Stimulated activated CD4-positive, alpha-beta T cell treated with anti-CD3 and anti-CD28 coated beads, Interleukin-4, amount 100 ng/mL, for 48 hours (primary cell): Measurements from ENCODE around the gene CARNS1.

ENCODE experiments used
- DNase-seq, 2 donors: peaks; one replicate each; pipeline ENCODE4 v3.0.0-alpha.2; 2020; ENCODE audit warnings: low read depth in 2 of 2

Gene CARNS1, protein sequence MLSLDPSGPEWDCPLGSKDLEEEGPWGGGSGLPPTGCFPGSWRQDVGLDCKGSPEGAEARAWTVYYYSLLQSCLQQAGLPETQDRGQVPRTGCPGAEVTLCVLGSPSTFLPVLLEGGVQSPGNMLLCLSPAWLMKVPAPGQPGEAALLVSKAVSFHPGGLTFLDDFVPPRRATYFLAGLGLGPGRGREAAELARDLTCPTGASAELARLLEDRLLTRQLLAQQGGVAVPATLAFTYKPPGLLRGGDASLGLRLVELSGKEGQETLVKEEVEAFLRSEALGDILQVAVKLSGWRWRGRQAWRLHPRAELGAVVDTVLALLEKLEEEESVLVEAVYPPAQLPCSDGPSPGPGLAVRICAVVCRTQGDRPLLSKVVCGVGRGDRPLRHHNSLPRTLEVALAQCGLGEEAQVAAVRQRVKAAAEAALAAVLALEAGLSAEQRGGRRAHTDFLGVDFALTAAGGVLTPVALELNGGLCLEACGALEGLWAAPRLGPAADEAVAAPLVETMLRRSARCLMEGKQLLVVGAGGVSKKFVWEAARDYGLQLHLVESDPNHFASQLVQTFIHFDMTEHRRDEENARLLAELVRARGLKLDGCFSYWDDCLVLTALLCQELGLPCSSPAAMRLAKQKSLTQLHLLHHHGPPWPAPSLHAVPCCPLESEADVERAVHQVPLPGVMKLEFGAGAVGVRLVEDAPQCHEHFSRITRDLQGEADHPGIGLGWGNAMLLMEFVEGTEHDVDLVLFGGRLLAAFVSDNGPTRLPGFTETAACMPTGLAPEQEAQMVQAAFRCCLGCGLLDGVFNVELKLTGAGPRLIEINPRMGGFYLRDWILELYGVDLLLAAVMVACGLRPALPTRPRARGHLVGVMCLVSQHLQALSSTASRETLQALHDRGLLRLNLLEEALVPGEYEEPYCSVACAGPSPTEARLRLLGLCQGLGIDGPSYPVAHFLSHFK

DNA sequence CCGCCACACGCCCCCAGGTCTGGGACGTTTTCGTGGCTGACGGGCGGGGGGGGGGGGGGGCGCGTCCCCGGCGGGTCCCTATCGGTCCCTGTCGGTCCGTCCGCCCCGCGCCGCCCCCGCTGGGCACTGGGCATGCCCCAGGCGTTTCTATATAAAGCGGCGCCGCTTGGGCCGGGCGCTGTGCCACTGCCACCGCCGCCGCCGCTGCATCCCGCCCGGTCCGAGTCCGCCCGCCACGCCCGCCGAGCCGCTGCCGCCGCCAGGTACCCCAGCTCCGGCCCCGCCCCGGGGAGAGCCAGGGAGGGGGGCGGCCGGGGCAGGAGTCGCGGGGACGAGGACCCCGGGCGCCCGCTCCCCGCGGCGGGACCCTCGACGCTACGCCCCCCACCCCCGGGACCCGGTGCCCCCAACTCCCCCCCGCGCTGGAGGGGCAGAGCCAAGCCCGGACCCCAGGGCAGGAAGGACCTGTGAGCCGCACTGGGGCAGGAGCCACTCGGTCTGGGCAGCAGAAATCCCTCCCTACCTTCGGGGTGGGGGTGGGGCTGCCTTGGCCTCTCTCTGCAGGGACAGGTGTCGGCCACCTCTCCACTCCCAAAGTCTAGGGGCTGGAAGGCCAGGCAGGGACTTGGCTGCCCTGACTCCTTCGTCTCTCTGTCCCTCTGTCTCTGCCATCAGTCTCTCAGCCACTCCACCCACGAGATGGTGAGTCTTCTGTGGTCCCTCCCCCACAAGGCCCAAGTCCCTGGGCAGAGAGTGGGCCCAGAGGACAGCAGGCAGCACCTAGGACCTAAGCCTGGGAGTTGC is at the start of gene CARNS1:
TSS of gene CARNS1 (plus strand) at position 178 of the 804 bp plus-strand sequence. CDS start at position 700, 522 bp downstream.
- DNase-seq, result no peak

DNA sequence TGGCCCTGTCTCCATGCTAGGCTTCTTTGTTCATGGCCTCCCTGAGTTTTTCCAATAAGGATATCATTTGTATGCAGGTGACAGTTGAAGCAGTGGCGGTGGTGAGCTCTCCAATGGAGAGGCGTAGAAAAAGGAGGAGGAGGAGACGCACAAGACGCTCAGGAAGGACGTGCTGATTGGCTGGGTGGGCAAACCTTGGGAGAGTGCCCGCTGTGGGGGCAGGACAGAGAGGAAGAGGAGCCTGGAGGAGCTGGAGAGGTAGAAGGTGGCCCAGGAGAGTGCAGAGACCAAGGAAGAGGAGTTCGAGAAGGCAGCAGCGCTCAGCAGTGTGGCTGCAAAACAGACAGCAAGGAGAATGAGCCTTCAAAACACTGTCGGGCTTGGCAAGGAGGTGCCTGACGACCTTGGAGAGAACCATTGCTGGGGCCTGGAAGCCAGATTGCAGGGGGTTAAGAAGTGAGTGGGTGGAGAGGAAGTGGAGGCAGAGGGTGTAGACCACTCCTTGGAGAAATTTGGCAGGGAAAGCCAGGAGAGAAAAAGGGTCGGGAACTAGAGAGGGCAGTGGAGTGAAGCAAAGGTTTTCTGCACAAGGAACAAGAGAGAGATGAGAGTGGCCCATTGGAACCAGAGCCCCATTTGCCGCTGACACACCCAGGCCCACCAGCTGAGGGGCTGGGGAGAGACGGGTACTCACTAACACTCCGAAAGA is 49.6 kb upstream of the CARNS1 start:
- DNase-seq, result no peak

DNA sequence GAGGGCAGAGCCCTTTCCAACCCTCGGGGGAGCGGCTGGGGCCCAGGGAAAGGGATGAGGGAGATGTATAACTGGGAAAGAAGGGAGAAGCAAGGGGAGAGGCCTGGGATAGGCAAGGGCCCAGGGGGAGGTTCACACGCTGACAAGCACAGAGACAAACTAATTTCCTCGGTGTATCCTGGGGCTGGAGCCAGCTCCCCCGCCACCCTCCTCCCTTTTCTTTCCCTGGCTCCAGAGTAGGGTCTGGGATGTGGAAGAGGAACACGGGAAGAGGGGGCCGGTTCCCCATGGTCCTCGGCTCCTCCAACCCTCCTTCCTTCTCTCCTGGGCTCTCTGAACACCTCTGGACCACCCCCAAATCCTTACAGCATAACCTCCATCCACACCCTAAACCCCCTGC is 48.9 kb upstream of the CARNS1 start:
- no peak for DNase-seq

- DNase-seq, result no peak
Observed at GRCh38 chr11:67366961-67367760, 48.3 kb upstream of the CARNS1 start.

GRCh38 chr11:67367761-67368227 is 47.7 kb upstream of the CARNS1 start:
- no peak for DNase-seq

DNA sequence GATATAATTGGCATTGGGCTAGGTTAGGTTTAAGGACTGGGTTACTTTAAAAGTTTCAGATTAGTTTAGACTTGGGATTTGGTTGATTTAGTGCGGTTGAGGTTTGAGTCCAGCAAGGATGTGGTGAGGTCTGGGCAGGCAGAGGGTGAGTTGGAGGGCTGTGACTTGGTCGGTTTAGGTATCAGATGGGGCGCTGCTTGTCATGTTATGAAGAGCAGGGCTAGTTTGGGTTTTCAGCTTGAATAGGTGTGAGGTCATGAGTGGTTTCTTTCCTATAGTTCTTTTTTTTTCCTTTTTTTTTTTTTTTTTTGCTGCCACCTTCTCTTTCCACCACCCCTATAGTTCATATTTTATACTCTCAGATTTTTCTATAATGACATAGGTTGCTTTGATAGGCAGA is 46.9 kb upstream of the CARNS1 start:
- no peak for DNase-seq

- DNase-seq, result no peak
Observed at GRCh38 chr11:67369275-67369674, 46.2 kb upstream of the CARNS1 start.

DNA sequence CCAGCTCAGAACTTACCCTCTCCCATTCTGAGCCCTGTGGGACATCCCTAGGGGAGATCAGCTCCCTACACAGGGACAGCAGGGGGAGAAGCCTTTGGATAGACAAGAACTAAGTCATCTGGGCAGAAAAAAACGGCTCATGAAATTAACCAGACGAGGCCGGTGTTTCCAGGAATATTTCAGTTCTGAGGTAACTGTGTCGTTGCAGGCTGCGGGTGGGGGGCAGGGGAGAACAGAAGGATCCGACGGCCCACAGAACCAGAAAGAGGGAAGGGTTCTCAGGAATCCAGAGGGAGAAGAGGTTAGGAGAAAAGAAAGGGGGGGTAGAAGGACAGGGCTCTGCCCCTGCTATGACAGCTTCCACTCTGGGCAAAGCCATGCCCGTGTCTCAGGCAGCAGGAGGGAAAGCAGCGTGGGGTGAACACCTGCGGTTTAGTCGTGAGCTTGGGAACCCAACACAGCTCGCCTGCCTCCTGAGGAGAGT is 45.6 kb upstream of the CARNS1 start:
- DNase-seq, result no peak

- DNase-seq, result no peak
Observed at GRCh38 chr11:67370351-67371076, 45.0 kb upstream of the CARNS1 start.

DNA sequence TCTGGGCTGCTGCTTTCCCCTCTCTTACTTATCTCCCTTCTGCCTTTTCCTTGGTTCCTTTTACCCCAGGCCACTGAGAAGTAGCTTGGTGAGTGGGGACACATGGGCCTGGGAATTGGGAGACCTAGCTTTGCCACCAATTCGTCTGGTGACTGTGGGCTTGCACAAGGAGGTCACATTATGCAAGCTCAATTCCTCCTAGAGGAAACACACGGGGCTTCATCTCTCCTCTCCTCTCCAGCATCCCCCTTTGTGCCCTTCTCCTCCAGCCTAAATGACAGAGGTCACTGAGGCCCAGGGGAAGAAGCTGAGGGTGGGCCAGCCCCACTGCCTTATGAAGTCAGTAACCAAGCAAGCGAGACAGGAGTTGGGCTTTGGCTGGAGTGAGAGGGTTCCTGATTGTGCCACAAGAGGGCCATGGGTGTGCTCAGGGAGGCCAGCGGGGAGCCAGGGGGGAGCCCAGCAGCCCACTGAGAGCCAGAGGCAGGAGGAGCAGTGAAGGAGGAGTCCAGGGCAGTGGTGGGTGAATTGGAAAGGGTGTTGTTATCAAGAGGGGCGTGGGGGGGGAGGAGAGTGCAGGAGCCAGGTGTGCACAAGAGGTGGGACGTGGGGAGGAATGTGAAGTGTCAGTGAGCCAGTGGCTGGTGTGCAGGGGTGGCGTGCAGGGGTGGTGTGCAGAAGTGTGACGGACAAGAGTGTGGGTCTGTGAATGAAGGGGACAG is 44.1 kb upstream of the CARNS1 start:
- DNase-seq, result no peak

GRCh38 chr11:67371911-67372320 is 43.6 kb upstream of the CARNS1 start:
- DNase-seq, result no peak

GRCh38 chr11:67372321-67372992 is 43.0 kb upstream of the CARNS1 start:
- no peak for DNase-seq

DNA sequence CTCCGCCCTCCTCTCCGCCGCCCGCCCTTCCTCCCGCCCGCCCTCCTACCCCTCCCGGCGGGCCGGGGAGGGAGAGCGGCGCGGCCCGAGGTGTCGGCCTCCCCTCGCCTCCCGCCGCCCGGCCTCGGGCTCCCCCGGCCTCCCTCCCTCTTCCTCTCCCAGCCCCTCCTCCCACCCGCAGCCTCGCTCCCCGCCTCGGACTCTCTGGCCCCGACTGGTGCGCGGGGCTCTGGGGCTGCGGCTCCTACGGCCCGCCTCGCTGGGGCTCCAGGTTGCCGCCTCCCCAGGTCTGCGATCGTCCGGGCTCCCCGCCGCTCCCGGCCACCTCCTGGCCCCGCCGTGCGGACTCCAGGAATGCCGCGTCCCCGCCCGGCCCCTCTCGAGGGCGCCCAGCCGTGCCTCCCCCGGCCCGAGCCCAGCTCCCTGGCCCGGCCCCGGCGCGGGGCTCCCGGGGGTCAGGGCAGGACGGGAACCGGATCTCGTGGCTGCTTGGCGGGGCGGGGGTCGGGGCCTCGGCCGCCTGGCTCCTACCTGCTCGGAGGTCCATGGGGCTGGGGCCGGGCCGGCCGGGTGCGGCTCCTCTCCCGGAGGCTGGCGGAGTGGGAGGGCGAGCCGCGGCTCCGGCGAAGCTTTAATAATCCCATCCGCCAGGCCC is 42.4 kb upstream of the CARNS1 start, which contains the start of gene CLCF1:
TSS of gene CLCF1 (minus strand) at position 606 of the 655 bp plus-strand sequence. CDS start at position 547, 59 bp downstream.
- DNase-seq, result no peak

- DNase-seq, result peak in 1 of 2 donors; percentile 50
Observed at GRCh38 chr11:67373648-67374570, 41.6 kb upstream of the CARNS1 start.

- no peak for DNase-seq
Observed at GRCh38 chr11:67374571-67375281, 40.8 kb upstream of the CARNS1 start.
